ENCODE data around the gene IGSF22. TPM values are rescaled to one million over a fixed set of nuclear protein-coding genes. Genes with fewer than 3 reads are reported as not detected.

Gene IGSF22
- total and polyA plus RNA-seq, 2 of the 8 experiments (the other 6 are each of a cell fraction or from before 2014, with no cell fraction given): 0.14 TPM; not detected in 1

DNA sequence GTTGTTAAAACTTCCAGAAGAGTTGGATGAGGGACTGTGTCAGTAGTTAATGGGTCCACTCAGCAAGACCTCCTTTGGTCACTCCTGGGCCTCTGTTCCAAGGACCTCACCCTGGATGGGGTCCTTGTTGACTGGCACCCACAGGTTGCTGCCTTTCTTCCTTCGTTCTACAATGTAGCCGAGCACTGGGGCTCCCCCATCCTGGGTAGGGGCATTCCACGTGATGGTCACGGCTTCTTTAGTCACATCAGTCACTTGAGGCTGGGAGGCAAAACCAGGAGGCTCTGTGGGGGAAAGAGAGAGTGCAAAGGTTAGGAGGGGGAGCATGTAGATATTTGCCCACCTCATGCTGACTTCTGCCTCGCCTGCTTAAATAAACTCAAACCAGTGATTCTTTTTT lies 15.4 kb downstream of the IGSF22 start:
- DNase-seq (ENCODE audit: low read depth in 1 of 2, low spot score in 2 of 2) (no peak), FAIRE-seq (no peak)
- no peaks in the 10 kb centered on the region for H3K4me1 ChIP-seq (replicated peaks in 1 of 4; ENCODE audit: control insufficient read depth in 3 of 4, insufficient read depth in 4 of 4, low read length in 3 of 4)
- H3K27me3 ChIP-seq (replicated peaks in 1 of 4; ENCODE audit: control insufficient read depth in 3 of 4, extremely low read depth in 1 of 4, insufficient read depth in 3 of 4, low read length in 3 of 4): peaks cover 0 to 5% (median 0%) of the 10 kb centered on the region in 4 experiments; a peak in 4 of 7 replicates
- no peaks in the 10 kb centered on the region for H3K79me2 ChIP-seq (ENCODE audit: control insufficient read depth in 1 of 2, insufficient read depth in 2 of 2, low read length in 2 of 2)
- no peak overlapping the region for H4K5ac ChIP-seq (ENCODE audit: insufficient read length, low read depth, low read length)
- H3K56ac ChIP-seq (replicated peaks; ENCODE audit: insufficient read length, low read depth, low read length): no peak overlapping the region
- H3K36me3 ChIP-seq (ENCODE audit: control insufficient read depth in 2 of 4, insufficient read depth in 4 of 4, low read length in 3 of 4): no peaks in the 10 kb centered on the region
- no peak overlapping the region for H2BK12ac ChIP-seq (ENCODE audit: low read depth, low read length)
- H2BK15ac ChIP-seq (ENCODE audit: low read length): no peak overlapping the region
- no peak overlapping the region for H2BK120ac ChIP-seq (replicated peaks; ENCODE audit: low read depth, low read length)
- WGBS, 2 experiments (ENCODE audit: extremely low coverage in 1 of 2, insufficient coverage in 1 of 2, insufficient read length in 1 of 2, insufficient replicate concordance in 2 of 2, low coverage in 1 of 2, low lambda C conversion rate in 2 of 2, missing lambda C conversion rate in 1 of 2): 91% methylated on average over 5 of the region's 5 CpGs; no CpG with 5 or more reads in 1 of the 2 experiments
- ChIA-PET CTCF (ENCODE audit: partially characterized antibody) (no interaction called here), POLR2A (ENCODE audit: partially characterized antibody) (no interaction called here)
- H3K9ac ChIP-seq (replicated peaks in 1 of 4; ENCODE audit: extremely low read depth in 1 of 4, low read depth in 3 of 4, low read length in 3 of 4): no peak overlapping the region
- H4K91ac ChIP-seq (replicated peaks; ENCODE audit: insufficient read length, low read length): no peak overlapping the region
- H4K8ac ChIP-seq (ENCODE audit: extremely low read depth, insufficient read depth, low read length): no peak overlapping the region
- no peak overlapping the region for H3K14ac ChIP-seq (ENCODE audit: insufficient read length)
- no peaks in the 10 kb centered on the region for H3K9me3 ChIP-seq (ENCODE audit: insufficient read depth in 2 of 2, low read depth in 1 of 2, low read length in 1 of 2)
- H3K27ac ChIP-seq (ENCODE audit: low read depth, low read length): no peak overlapping the region
- H3K18ac ChIP-seq (ENCODE audit: extremely low read depth, low read length): no peak overlapping the region
- no peak overlapping the region for H3K4ac ChIP-seq (replicated peaks; ENCODE audit: insufficient read length, low read depth, low read length)
- H3K4me2 ChIP-seq (ENCODE audit: insufficient read depth in 1 of 2, low read depth in 2 of 2, low read length in 2 of 2): no peak overlapping the region
- H4K20me1 ChIP-seq (replicated peaks in 1 of 2; ENCODE audit: control insufficient read depth in 1 of 2, insufficient read depth in 2 of 2, low read length in 2 of 2): no peaks in the 10 kb centered on the region
- peaks cover 7% of the 10 kb centered on the region; the same call in 1 of the 2 replicates for H3K23me2 ChIP-seq (ENCODE audit: low read depth, low read length)
- no peaks in the 10 kb centered on the region for H3K79me1 ChIP-seq (ENCODE audit: low read depth, low read length)
- no peak overlapping the region for H3K4me3 ChIP-seq (ENCODE audit: extremely low read depth in 1 of 4, insufficient read depth in 2 of 4, low read depth in 3 of 4, low read length in 4 of 4)
- no peak overlapping the region for H2BK20ac ChIP-seq (ENCODE audit: low read length)
- H2BK5ac ChIP-seq (ENCODE audit: low read depth, low read length): no peak overlapping the region
- H3K23ac ChIP-seq (ENCODE audit: insufficient read length): no peak overlapping the region
- H2AFZ ChIP-seq (ENCODE audit: low read length): no peak overlapping the region
- no peak overlapping the region for H2AK5ac ChIP-seq (ENCODE audit: low read depth, low read length)
- TF ChIP-seq RAD21 (IDR thresholded peaks at IDR 0.05 in 1 of 2, conservative IDR thresholded peaks at IDR 0.05 in 1 of 2; ENCODE audit: low read depth in 2 of 2, low read length in 2 of 2) (no peak), JUN (IDR thresholded peaks at IDR 0.05; ENCODE audit: low read depth, low read length) (no peak), YY1 (IDR thresholded peaks at IDR 0.05; ENCODE audit: low read depth, low read length) (no peak), POLR2AphosphoS5 (IDR thresholded peaks at IDR 0.05; ENCODE audit: low read depth, low read length) (no peak), POU5F1 (IDR thresholded peaks at IDR 0.05; ENCODE audit: low read depth, low read length) (no peak), RNF2 (IDR thresholded peaks at IDR 0.05; ENCODE audit: borderline replicate concordance, low read depth, low read length, missing control alignments, poor library complexity, severe bottlenecking) (no peak), JUND (IDR thresholded peaks at IDR 0.05; ENCODE audit: low read length) (no peak), POLR2A (IDR thresholded peaks at IDR 0.05; ENCODE audit: control extremely low read depth in 1 of 2, low read depth in 2 of 2, low read length in 2 of 2) (no peak), MAFK (IDR thresholded peaks at IDR 0.05; ENCODE audit: low read depth, low read length) (no peak)
